Measurements from ENCODE around the gene EHBP1.

EHBP1 gene

DNA sequence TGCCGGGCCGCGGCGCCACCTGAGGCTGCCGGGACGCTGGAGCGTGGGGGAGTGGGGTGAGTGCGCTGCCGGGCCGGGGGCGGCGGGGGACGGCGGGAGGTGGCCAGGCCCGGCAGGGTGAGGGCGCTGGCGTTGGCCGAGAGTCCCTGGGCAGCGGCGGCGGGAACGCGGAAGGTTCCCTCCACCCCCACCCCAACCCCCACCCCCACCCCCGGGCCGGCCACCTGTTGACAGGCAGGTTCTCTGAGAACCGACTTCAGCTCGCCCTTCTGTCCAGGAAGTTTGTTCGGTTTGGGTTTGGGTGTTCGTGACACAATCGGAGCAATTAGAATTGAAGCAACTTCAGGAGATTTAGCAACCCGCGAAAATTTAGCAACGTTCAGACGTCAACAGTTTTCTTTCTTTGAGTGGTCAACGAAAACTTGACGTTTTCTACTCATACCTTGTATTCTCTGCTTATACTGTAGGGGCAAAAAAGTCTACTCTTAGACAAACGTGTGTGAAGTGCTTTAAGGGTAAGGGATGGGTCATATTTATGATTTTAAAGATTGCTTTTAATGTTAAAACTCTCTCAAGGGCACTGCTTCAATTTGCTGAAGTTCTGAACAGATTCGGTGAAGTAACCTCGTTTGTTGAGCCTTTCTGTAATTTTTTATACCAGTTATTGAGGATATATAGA, 354.4 kb downstream of the EHBP1 start:
- H2AFZ ChIP-seq (ENCODE audit: low read length): peak overlapping the region; percentile 84
- H3K4me1 ChIP-seq (ENCODE audit: control insufficient read depth in 2 of 2, insufficient read depth in 1 of 2, low read depth in 1 of 2, low read length in 2 of 2): peaks cover 0 to 25% of the 10 kb centered on the region in 2 donors
- H2BK15ac ChIP-seq (ENCODE audit: low read length): peak overlapping the region; percentile 96
- H3K4me3 ChIP-seq (ENCODE audit: low read length in 2 of 2): no peak overlapping the region
- WGBS, 2 donors (ENCODE audit: extremely low coverage in 2 of 2, insufficient read length in 2 of 2, insufficient replicate concordance in 1 of 2): no CpG with 5 or more reads among the region's 39 CpGs
- H3K18ac ChIP-seq (ENCODE audit: low read length): peak overlapping the region; percentile 90
- peak overlapping the region; percentile 67 for H2BK5ac ChIP-seq (ENCODE audit: low read length)
- peak overlapping the region; percentile 17 for H2BK12ac ChIP-seq (ENCODE audit: low read length)
- peaks cover 2% of the 10 kb centered on the region for H3K79me1 ChIP-seq (ENCODE audit: low read depth, low read length)
- no peak overlapping the region for H3K4ac ChIP-seq (ENCODE audit: low read length)
- no peak overlapping the region for H4K8ac ChIP-seq (ENCODE audit: low read depth, low read length)
- no peak overlapping the region for H3K9ac ChIP-seq (ENCODE audit: low read depth, low read length, poor library complexity)
- no peak for DNase-seq (ENCODE audit: low spot score)
- no peak overlapping the region for H3K14ac ChIP-seq (ENCODE audit: low read length)
- H3K27ac ChIP-seq (replicated peaks; ENCODE audit: low read length): no peak overlapping the region
- no peak overlapping the region for H3K23ac ChIP-seq (ENCODE audit: low read depth, low read length, poor library complexity)
- H2AK5ac ChIP-seq (ENCODE audit: low read depth, low read length): peak overlapping the region; percentile 72
- H3K9me3 ChIP-seq (replicated peaks in 1 of 2; ENCODE audit: control insufficient read depth in 2 of 2, insufficient read depth in 1 of 2, low read depth in 1 of 2, low read length in 2 of 2): peaks cover 2 to 21% of the 10 kb centered on the region in 2 donors
- H3K36me3 ChIP-seq (replicated peaks in 1 of 2; ENCODE audit: control insufficient read depth in 2 of 2, insufficient read depth in 2 of 2, low read length in 2 of 2): peaks cover 3 to 14% of the 10 kb centered on the region in 2 donors
- H4K91ac ChIP-seq (ENCODE audit: low read depth, low read length, poor library complexity): no peak overlapping the region
- peak overlapping the region; percentile 32 for H3K4me2 ChIP-seq (ENCODE audit: insufficient read depth, low read length, poor library complexity, severe bottlenecking)
- peaks cover 7 to 94% (median 47%) of the 10 kb centered on the region in 3 experiments for H3K27me3 ChIP-seq (ENCODE audit: control insufficient read depth in 3 of 3, insufficient read depth in 3 of 3, low read depth in 1 of 3, low read length in 3 of 3)
- peak overlapping the region; percentile 16 for H2BK120ac ChIP-seq (ENCODE audit: low read depth, low read length)

DNA sequence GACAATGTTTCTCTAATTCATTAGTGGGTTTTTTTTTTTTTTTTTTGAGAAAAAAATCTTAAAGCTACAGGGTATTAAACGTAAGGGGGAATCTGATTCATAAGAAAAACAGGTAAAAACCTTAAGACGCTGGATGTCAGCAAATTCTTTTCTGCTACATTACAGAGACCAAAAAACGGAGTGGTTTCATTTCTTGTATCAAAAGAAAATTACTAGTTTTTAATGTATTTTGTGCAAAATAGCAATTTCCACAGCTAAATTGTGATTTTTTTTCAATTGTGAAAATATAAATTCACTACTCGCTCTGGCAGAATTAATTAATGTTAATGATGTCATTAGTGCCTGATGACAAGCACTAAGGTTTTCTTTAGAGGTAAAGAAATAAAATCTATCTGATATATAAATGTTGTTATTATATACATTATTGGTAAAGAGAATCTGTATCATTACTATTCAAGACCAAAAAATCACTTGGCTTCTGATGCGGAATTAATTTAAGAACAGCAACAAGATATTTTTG, 355.0 kb downstream of the EHBP1 start:
- Histone ChIP-seq H3K9me3 (replicated peaks in 1 of 2; ENCODE audit: control insufficient read depth in 2 of 2, insufficient read depth in 1 of 2, low read depth in 1 of 2, low read length in 2 of 2) (peaks cover 2 to 15% of the 10 kb centered on the region in 2 donors), H2BK12ac (ENCODE audit: low read length) (no peak overlapping the region), H3K27ac (replicated peaks; ENCODE audit: low read length) (no peak overlapping the region), H3K9ac (ENCODE audit: low read depth, low read length, poor library complexity) (no peak overlapping the region), H2BK120ac (ENCODE audit: low read depth, low read length) (no peak overlapping the region), H2AK5ac (ENCODE audit: low read depth, low read length) (no peak overlapping the region), H3K36me3 (replicated peaks in 1 of 2; ENCODE audit: control insufficient read depth in 2 of 2, insufficient read depth in 2 of 2, low read length in 2 of 2) (peaks cover 3 to 12% of the 10 kb centered on the region in 2 donors), H4K91ac (ENCODE audit: low read depth, low read length, poor library complexity) (no peak overlapping the region), H3K4me1 (ENCODE audit: control insufficient read depth in 2 of 2, insufficient read depth in 1 of 2, low read depth in 1 of 2, low read length in 2 of 2) (peaks cover 0 to 22% of the 10 kb centered on the region in 2 donors), H3K27me3 (ENCODE audit: control insufficient read depth in 3 of 3, insufficient read depth in 3 of 3, low read depth in 1 of 3, low read length in 3 of 3) (peaks cover 7 to 93% (median 41%) of the 10 kb centered on the region in 3 experiments), H4K8ac (ENCODE audit: low read depth, low read length) (no peak overlapping the region), H3K79me1 (ENCODE audit: low read depth, low read length) (peaks cover 2% of the 10 kb centered on the region), H3K4ac (ENCODE audit: low read length) (no peak overlapping the region), H3K18ac (ENCODE audit: low read length) (no peak overlapping the region), H2AFZ (ENCODE audit: low read length) (no peak overlapping the region), H2BK15ac (ENCODE audit: low read length) (no peak overlapping the region), H2BK5ac (ENCODE audit: low read length) (no peak overlapping the region), H3K4me3 (ENCODE audit: low read length in 2 of 2) (no peak overlapping the region), H3K23ac (ENCODE audit: low read depth, low read length, poor library complexity) (no peak overlapping the region), H3K14ac (ENCODE audit: low read length) (no peak overlapping the region), H3K4me2 (ENCODE audit: insufficient read depth, low read length, poor library complexity, severe bottlenecking) (no peak overlapping the region)
- no peak for DNase-seq (ENCODE audit: low spot score)
- no CpG with 5 or more reads among the region's 5 CpGs for WGBS, 2 donors (ENCODE audit: extremely low coverage in 2 of 2, insufficient read length in 2 of 2, insufficient replicate concordance in 1 of 2)

DNA sequence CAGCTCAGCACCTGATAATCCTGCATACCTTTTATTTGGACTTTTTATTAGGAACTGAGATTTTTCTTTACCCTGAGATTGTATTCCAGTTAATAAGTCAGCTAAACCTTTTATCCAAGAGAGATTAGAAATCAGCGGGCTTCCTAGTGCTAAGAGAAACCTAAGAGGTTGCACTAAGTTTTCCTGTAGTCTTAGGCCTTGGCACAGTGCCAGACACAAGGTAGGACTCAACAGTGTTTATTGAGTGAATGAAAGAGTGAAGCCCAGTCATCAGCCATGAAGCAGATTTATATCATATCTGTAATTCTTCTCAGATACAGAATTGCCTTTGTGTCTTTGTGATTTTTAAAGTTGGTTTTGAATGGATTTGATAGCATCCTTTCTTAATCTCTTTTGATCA, 358.7 kb downstream of the EHBP1 start:
- H2BK5ac ChIP-seq (ENCODE audit: low read length): no peak overlapping the region
- H2AK5ac ChIP-seq (ENCODE audit: low read depth, low read length): no peak overlapping the region
- no peaks in the 10 kb centered on the region for H3K36me3 ChIP-seq (replicated peaks in 1 of 2; ENCODE audit: control insufficient read depth in 2 of 2, insufficient read depth in 2 of 2, low read length in 2 of 2)
- H2BK120ac ChIP-seq (ENCODE audit: low read depth, low read length): no peak overlapping the region
- peaks cover 2 to 86% (median 9%) of the 10 kb centered on the region in 3 experiments for H3K27me3 ChIP-seq (ENCODE audit: control insufficient read depth in 3 of 3, insufficient read depth in 3 of 3, low read depth in 1 of 3, low read length in 3 of 3)
- H3K79me1 ChIP-seq (ENCODE audit: low read depth, low read length): no peaks in the 10 kb centered on the region
- peaks cover 0 to 2% of the 10 kb centered on the region in 2 donors for H3K9me3 ChIP-seq (replicated peaks in 1 of 2; ENCODE audit: control insufficient read depth in 2 of 2, insufficient read depth in 1 of 2, low read depth in 1 of 2, low read length in 2 of 2)
- H4K91ac ChIP-seq (ENCODE audit: low read depth, low read length, poor library complexity): no peak overlapping the region
- H3K4me3 ChIP-seq (ENCODE audit: low read length in 2 of 2): no peak overlapping the region
- H3K14ac ChIP-seq (ENCODE audit: low read length): no peak overlapping the region
- no peak overlapping the region for H2BK12ac ChIP-seq (ENCODE audit: low read length)
- no peak for DNase-seq (ENCODE audit: low spot score)
- H3K9ac ChIP-seq (ENCODE audit: low read depth, low read length, poor library complexity): no peak overlapping the region
- H3K4me1 ChIP-seq (ENCODE audit: control insufficient read depth in 2 of 2, insufficient read depth in 1 of 2, low read depth in 1 of 2, low read length in 2 of 2): peaks cover 0 to 3% of the 10 kb centered on the region in 2 donors
- no peak overlapping the region for H2BK15ac ChIP-seq (ENCODE audit: low read length)
- H3K4me2 ChIP-seq (ENCODE audit: insufficient read depth, low read length, poor library complexity, severe bottlenecking): no peak overlapping the region
- no peak overlapping the region for H2AFZ ChIP-seq (ENCODE audit: low read length)
- no CpG with 5 or more reads among the region's 1 CpG for WGBS, 2 donors (ENCODE audit: extremely low coverage in 2 of 2, insufficient read length in 2 of 2, insufficient replicate concordance in 1 of 2)
- no peak overlapping the region for H4K8ac ChIP-seq (ENCODE audit: low read depth, low read length)
- H3K4ac ChIP-seq (ENCODE audit: low read length): no peak overlapping the region
- H3K18ac ChIP-seq (ENCODE audit: low read length): no peak overlapping the region
- H3K23ac ChIP-seq (ENCODE audit: low read depth, low read length, poor library complexity): no peak overlapping the region
- no peak overlapping the region for H3K27ac ChIP-seq (replicated peaks; ENCODE audit: low read length)

DNA sequence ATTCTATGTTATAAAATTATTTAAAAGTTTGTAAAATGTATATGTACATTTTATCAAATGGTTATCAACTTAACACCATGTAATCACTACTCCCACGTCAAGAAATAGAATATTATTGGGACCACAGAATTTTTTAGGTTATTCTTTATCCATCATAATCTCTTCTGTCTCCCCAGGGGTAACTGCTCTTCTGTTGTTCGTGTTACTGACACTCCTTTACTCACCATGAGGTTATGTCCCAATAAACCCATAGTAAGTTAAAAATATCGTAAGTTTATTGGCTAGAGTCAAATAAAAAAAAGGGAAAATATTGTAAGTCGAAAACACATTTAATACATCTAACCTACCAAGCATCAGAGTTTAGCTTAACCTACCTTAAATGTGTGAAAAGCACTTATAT, 359.1 kb downstream of the EHBP1 start:
- H2BK120ac ChIP-seq (ENCODE audit: low read depth, low read length): no peak overlapping the region
- no peak overlapping the region for H2BK5ac ChIP-seq (ENCODE audit: low read length)
- no peak overlapping the region for H4K8ac ChIP-seq (ENCODE audit: low read depth, low read length)
- no peak overlapping the region for H3K4ac ChIP-seq (ENCODE audit: low read length)
- H3K36me3 ChIP-seq (replicated peaks in 1 of 2; ENCODE audit: control insufficient read depth in 2 of 2, insufficient read depth in 2 of 2, low read length in 2 of 2): no peaks in the 10 kb centered on the region
- H2AK5ac ChIP-seq (ENCODE audit: low read depth, low read length): no peak overlapping the region
- H3K4me1 ChIP-seq (ENCODE audit: control insufficient read depth in 2 of 2, insufficient read depth in 1 of 2, low read depth in 1 of 2, low read length in 2 of 2): peaks cover 0 to 3% of the 10 kb centered on the region in 2 donors
- H3K9me3 ChIP-seq (replicated peaks in 1 of 2; ENCODE audit: control insufficient read depth in 2 of 2, insufficient read depth in 1 of 2, low read depth in 1 of 2, low read length in 2 of 2): no peaks in the 10 kb centered on the region
- H2BK12ac ChIP-seq (ENCODE audit: low read length): no peak overlapping the region
- H4K91ac ChIP-seq (ENCODE audit: low read depth, low read length, poor library complexity): no peak overlapping the region
- DNase-seq (ENCODE audit: low spot score): no peak
- no peak overlapping the region for H2BK15ac ChIP-seq (ENCODE audit: low read length)
- H3K23ac ChIP-seq (ENCODE audit: low read depth, low read length, poor library complexity): no peak overlapping the region
- H2AFZ ChIP-seq (ENCODE audit: low read length): no peak overlapping the region
- H3K18ac ChIP-seq (ENCODE audit: low read length): no peak overlapping the region
- H3K14ac ChIP-seq (ENCODE audit: low read length): no peak overlapping the region
- H3K4me2 ChIP-seq (ENCODE audit: insufficient read depth, low read length, poor library complexity, severe bottlenecking): no peak overlapping the region
- no CpG with 5 or more reads among the region's 4 CpGs for WGBS, 2 donors (ENCODE audit: extremely low coverage in 2 of 2, insufficient read length in 2 of 2, insufficient replicate concordance in 1 of 2)
- H3K4me3 ChIP-seq (ENCODE audit: low read length in 2 of 2): no peak overlapping the region
- H3K79me1 ChIP-seq (ENCODE audit: low read depth, low read length): no peaks in the 10 kb centered on the region
- no peak overlapping the region for H3K9ac ChIP-seq (ENCODE audit: low read depth, low read length, poor library complexity)
- no peak overlapping the region for H3K27ac ChIP-seq (replicated peaks; ENCODE audit: low read length)
- H3K27me3 ChIP-seq (ENCODE audit: control insufficient read depth in 3 of 3, insufficient read depth in 3 of 3, low read depth in 1 of 3, low read length in 3 of 3): peaks cover under 1 to 81% (median 4%) of the 10 kb centered on the region in 3 experiments
